Pancreas (tissue), 10 donors: ENCODE data around the gene REPS2. TPM values are rescaled to one million over a fixed set of nuclear protein-coding genes. Genes with fewer than 3 reads are reported as not detected.
"Not testable (repeated sequence)": the region's sequence is repeated elsewhere in the genome, so short reads cannot be mapped to it uniquely, and the experiment has no call there.

Experiments used
- ATAC-seq, 4 donors: fragments of 200-7000 bp; cut with Tn5 transposase; one replicate each; pipeline versions ENCODE4 v1.8.0 to v1.9.1; 2020; ENCODE audit warnings: mild to moderate bottlenecking in 4 of 4, moderate library complexity in 4 of 4
- DNase-seq, 6 donors: peaks; one replicate each; pipeline ENCODE4 v3.0.0-alpha.2; 2020
- FAIRE-seq: peaks from 2 replicates; lab custom pipeline; 2012; peaks lifted over from hg19 to GRCh38; lab: Jason Lieb, UNC
- H3K27ac ChIP-seq, 4 donors: fragments of 200-600 bp; sonication (generic); 1 replicate in 3 of 4; 2 replicates in 1 of 4; pipeline versions ENCODE4 v1.5.0 to v1.8.0; 2020
- H3K27me3 ChIP-seq, 4 donors: fragments of 200-600 bp; one replicate each; pipeline ENCODE4 v1.8.0; 2021
- H3K36me3 ChIP-seq, 3 donors: fragments of 200-600 bp; sonication (generic) in 1 of 3; one replicate each; pipeline versions ENCODE4 v1.5.0 to v1.8.0; 2020 to 2021
- H3K4me1 ChIP-seq, 3 donors: fragments of 200-600 bp; one replicate each; pipeline ENCODE4 v1.8.0; 2021
- H3K4me3 ChIP-seq, 4 donors: fragments of 200-600 bp; sonication (generic) in 2 of 4; one replicate each; pipeline versions ENCODE4 v1.5.0 to v1.8.0; 2020 to 2021
- H3K9me3 ChIP-seq, 4 donors: fragments of 200-600 bp; one replicate each; pipeline ENCODE4 v1.8.0; 2021
- whole genome bisulfite sequencing, 2 donors: extraction: QIAGEN DNeasy Blood & Tissue Kit; methylation state at CpG; one replicate each; pipeline ENCODE4 v1.1.7; 2013; 5-methylcytosine and 5-hydroxymethylcytosine counted together
- intact Hi-C, 3 donors: fragments of 100-400 bp; cut with DNase I; formaldehyde crosslinking; loops; one replicate each; pipeline versions ENCODE4 v1.11.1 to v1.14.2; 2022
- polyA plus RNA-seq, 2 donors: library from polyadenylated mRNA; stranded (reverse); fragments of 200-250 nt; gene quantifications; one replicate each; pipeline ENCODE4 v1.2.3, GENCODE V29; 2013
- total RNA-seq, 6 donors: library from RNA; stranded (reverse); fragmentation: NEBNext Ultra II Directional in 4 of 6; extraction: Animal tissue kit (Norgen Biotek cat#: 25700) in 4 of 6; gene quantifications; one replicate each; pipeline versions ENCODE4 v1.2.1 to v1.2.4, GENCODE V29; 2021 to 2023
- TF ChIP-seq, protein P1 (sequence below), 4 donors: fragments of 200-600 bp; sonication (generic) in 3 of 4; IDR thresholded peaks; one replicate each; pipeline versions ENCODE4 v1.5.0 to v1.8.0; 2021; ENCODE audit warnings: antibody characterized with exemption in 4 of 4
- donor health status: healthy with polysubstance abuse.
- donor health status: DM: no; HTN: no; CAD: no; lungs with moderate emphysema.
- donor health status: DM: no; HTN: no; CAD: no.
- donor health status: control.
- donor health status: control.
- donor health status: Bipolar disorder and iron deficiency.
- donor health status: DM: yes; HTN: yes; CAD: no.
- donor health status: DM: no; HTN: no; CAD: no.
- donor health status: DM: no; HTN: no; CAD: no.
- donor health status: DM: yes; HTN: yes; CAD: no.

The REPS2 gene
- total and polyA plus RNA-seq, 8 donors, result 5.2 to 29.3 (median 15.3) TPM

GRCh38 chrX:16953606-16954211 is 7.3 kb downstream of the REPS2 start:
- Histone ChIP-seq H3K27ac (peak overlapping the region in 1 of 4 donors; percentile 7), H3K4me3 (no peak overlapping the region), H3K36me3 (no peaks in the 10 kb centered on the region), H3K27me3 (no peaks in the 10 kb centered on the region), H3K4me1 (peaks cover 0 to 8% (median 0%) of the 10 kb centered on the region in 3 donors), H3K9me3 (no peaks in the 10 kb centered on the region)
- 38 to 43% methylated on average over 7 of the region's 7 CpGs for WGBS, 2 donors
- FAIRE-seq (peak; percentile 66), ATAC-seq (peak; percentile 37 to 71 (median 56)), DNase-seq (no peak)
- intact Hi-C loops, result no loop called here
- TF ChIP-seq, protein P1, sequence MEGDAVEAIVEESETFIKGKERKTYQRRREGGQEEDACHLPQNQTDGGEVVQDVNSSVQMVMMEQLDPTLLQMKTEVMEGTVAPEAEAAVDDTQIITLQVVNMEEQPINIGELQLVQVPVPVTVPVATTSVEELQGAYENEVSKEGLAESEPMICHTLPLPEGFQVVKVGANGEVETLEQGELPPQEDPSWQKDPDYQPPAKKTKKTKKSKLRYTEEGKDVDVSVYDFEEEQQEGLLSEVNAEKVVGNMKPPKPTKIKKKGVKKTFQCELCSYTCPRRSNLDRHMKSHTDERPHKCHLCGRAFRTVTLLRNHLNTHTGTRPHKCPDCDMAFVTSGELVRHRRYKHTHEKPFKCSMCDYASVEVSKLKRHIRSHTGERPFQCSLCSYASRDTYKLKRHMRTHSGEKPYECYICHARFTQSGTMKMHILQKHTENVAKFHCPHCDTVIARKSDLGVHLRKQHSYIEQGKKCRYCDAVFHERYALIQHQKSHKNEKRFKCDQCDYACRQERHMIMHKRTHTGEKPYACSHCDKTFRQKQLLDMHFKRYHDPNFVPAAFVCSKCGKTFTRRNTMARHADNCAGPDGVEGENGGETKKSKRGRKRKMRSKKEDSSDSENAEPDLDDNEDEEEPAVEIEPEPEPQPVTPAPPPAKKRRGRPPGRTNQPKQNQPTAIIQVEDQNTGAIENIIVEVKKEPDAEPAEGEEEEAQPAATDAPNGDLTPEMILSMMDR (IDR thresholded peaks at IDR 0.05), result no peak

- Histone ChIP-seq H3K4me3 (no peak overlapping the region), H3K4me1 (peaks cover 0 to 5% (median 0%) of the 10 kb centered on the region in 3 donors), H3K36me3 (no peaks in the 10 kb centered on the region), H3K27me3 (peaks cover 0 to 5% (median 0%) of the 10 kb centered on the region in 4 donors), H3K9me3 (no peaks in the 10 kb centered on the region), H3K27ac (no peak overlapping the region)
- intact Hi-C loops, result no loop called here
- 52 to 59% methylated on average over 3 of the region's 3 CpGs for WGBS, 2 donors
- ATAC-seq (no peak), FAIRE-seq (no peak), DNase-seq (no peak)
- TF ChIP-seq, protein P1 (IDR thresholded peaks at IDR 0.05), result no peak
Measured at GRCh38 chrX:16957751-16958150, 11.3 kb downstream of the REPS2 start.

- H3K27me3 ChIP-seq, result peaks cover 0 to 5% (median 0%) of the 10 kb centered on the region in 4 donors
- H3K36me3 ChIP-seq, result no peaks in the 10 kb centered on the region
- H3K9me3 ChIP-seq, result no peaks in the 10 kb centered on the region
- no peak overlapping the region for H3K27ac ChIP-seq
- TF ChIP-seq, protein P1 (IDR thresholded peaks at IDR 0.05), result no peak
- FAIRE-seq (no peak), DNase-seq (no peak), ATAC-seq (no peak)
- peaks cover 0 to 5% (median 0%) of the 10 kb centered on the region in 3 donors for H3K4me1 ChIP-seq
- no peak overlapping the region for H3K4me3 ChIP-seq
- intact Hi-C loops, result no loop called here
- WGBS, 2 donors, result 45 to 72% methylated on average over 2 of the region's 2 CpGs
Measured at GRCh38 chrX:16958356-16958755, 11.9 kb downstream of the REPS2 start.

DNA sequence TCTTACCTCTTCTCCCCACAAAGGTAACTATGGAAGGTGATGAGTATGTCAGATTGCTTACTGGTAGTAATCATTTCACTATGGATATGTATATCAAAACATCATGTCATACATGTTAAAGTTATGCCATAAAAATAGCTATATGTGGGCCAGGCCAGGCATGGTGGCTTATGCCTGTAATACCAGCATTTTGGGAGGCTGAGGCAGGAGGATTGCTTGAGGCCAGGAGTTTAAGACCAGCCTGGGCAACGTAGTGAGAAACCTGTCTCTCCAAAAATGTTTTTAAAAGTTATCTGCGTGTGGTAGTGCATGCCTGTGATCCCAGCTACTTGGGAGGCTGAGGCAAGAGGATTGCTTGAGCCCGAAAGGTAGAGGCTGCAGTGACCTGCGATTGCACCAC is 16.2 kb downstream of the REPS2 start:
- H3K4me1 ChIP-seq, H3K36me3 ChIP-seq, ATAC-seq, DNase-seq, H3K4me3 ChIP-seq, H3K27me3 ChIP-seq, H3K9me3 ChIP-seq, FAIRE-seq, H3K27ac ChIP-seq, intact Hi-C loops: not testable (repeated sequence)
- WGBS, 2 donors, result 77 to 91% methylated on average over 4 of the region's 4 CpGs

- no peaks in the 10 kb centered on the region for H3K9me3 ChIP-seq
- TF ChIP-seq, protein P1 (IDR thresholded peaks at IDR 0.05), result no peak
- no peak for DNase-seq
- no peak overlapping the region for H3K27ac ChIP-seq
- peaks cover 0 to 5% (median 0%) of the 10 kb centered on the region in 4 donors for H3K27me3 ChIP-seq
- no peak overlapping the region for H3K4me3 ChIP-seq
- no peaks in the 10 kb centered on the region for H3K4me1 ChIP-seq
- ATAC-seq, result no peak
- no peaks in the 10 kb centered on the region for H3K36me3 ChIP-seq
- intact Hi-C loops, result no loop called here
- no peak for FAIRE-seq
- WGBS, 2 donors, result 94 to 97% methylated on average over 1 of the region's 1 CpG
Measured at GRCh38 chrX:16963216-16963615, 16.8 kb downstream of the REPS2 start.

DNA sequence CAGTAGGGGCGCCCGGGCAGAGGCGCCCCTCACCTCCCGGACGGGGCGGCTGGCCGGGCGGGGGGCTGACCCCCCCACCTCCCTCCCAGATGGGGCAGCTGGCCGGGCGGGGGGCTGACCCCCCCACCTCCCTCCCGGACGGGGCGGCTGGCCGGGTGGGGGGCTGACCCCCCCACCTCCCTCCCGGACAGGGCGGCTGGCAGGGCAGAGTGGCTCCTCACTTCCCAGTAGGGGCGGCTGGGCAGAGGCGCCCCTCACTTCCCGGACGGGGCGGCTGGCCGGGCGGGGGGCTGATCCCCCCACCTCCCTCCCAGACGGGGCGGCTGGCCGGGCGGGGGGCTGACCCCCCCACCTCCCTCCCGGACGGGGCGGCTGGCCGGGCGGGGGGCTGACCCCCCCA is 18.5 kb downstream of the REPS2 start:
- FAIRE-seq, result not testable (repeated sequence)

More for the DNA sequence above, 18.5 kb downstream of the REPS2 start:
- H3K27me3 ChIP-seq, H3K36me3 ChIP-seq, H3K9me3 ChIP-seq, intact Hi-C loops, H3K4me1 ChIP-seq, H3K27ac ChIP-seq, H3K4me3 ChIP-seq, ATAC-seq: not testable (repeated sequence)
- 89 to 100% methylated on average over 1 to 22 of the region's 32 CpGs for WGBS, 2 donors
- DNase-seq, result peak in 1 of 6 donors; percentile 58
